B cell (primary cell): ENCODE data around the gene ZNF366. TPM values are rescaled to one million over a fixed set of nuclear protein-coding genes. Genes with fewer than 3 reads are reported as not detected.
A peak's percentile ranks its signal among the peaks of the same experiment; 100 is the strongest.

Source experiments
- ATAC-seq: fragments of 200-7000 bp; cut with Tn5 transposase; one replicate; pipeline ENCODE4 v1.10.0; 2021; ENCODE audit warnings: low read depth, mild to moderate bottlenecking, moderate number of reproducible peaks, moderate library complexity
- CTCF ChIA-PET: fragments of 350-600 bp; sonication (Branson Sonifier 250); formaldehyde crosslinking; loops from one replicate; lab custom pipeline; 2021; ENCODE audit warnings: antibody characterized with exemption, inconsistent platforms; lab: Charles Lee
- POLR2A ChIA-PET: fragments of 350-600 bp; sonication (Branson Sonifier 250); formaldehyde crosslinking; loops from one replicate; lab custom pipeline; 2021; ENCODE audit warnings: antibody characterized with exemption; lab: Charles Lee
- DNase-seq: peaks from one replicate; pipeline ENCODE4 v3.0.0; 2013
- H2AFZ ChIP-seq: 2 replicates; pipeline ENCODE4 v1.6.1; 2012; ENCODE audit warnings: mild to moderate bottlenecking, low read depth, low read length; ENCODE audit not compliant: insufficient read depth, poor library complexity, severe bottlenecking
- H3K27ac ChIP-seq, 2 donors: 1 replicate in 1 of 2; 2 replicates in 1 of 2; pipeline ENCODE4 v1.5.1; 2012 to 2013; ENCODE audit warnings: low read length in 2 of 2, mild to moderate bottlenecking in 2 of 2, moderate library complexity in 1 of 2
- H3K27me3 ChIP-seq, 4 experiments: fragments of 200-600 bp in 1 of 4; sonication (generic) in 1 of 4; replicated peaks in 1 of 4; 1 replicate in 2 of 4; 2 replicates in 2 of 4; pipeline versions ENCODE4 v1.6.1 to v1.7.0; 2013 to 2016; ENCODE audit warnings: low read length in 3 of 4, mild to moderate bottlenecking in 2 of 4, mixed read lengths in 1 of 4, moderate library complexity in 1 of 4; ENCODE audit not compliant: insufficient read depth in 4 of 4, control insufficient read depth in 3 of 4; ENCODE audit errors: control extremely low read depth in 1 of 4
- H3K36me3 ChIP-seq, 2 experiments: replicated peaks in 1 of 2; 1 replicate in 1 of 2; 2 replicates in 1 of 2; pipeline versions ENCODE4 v1.6.1 to v1.7.1; 2013; ENCODE audit warnings: low read length in 1 of 2; ENCODE audit not compliant: insufficient read depth in 2 of 2, control insufficient read depth in 1 of 2; ENCODE audit errors: control extremely low read depth in 1 of 2, extremely low read depth in 1 of 2
- H3K4me1 ChIP-seq, 2 donors: fragments of 200-600 bp in 1 of 2; sonication (generic) in 1 of 2; 1 replicate in 1 of 2; 2 replicates in 1 of 2; pipeline versions ENCODE4 v1.5.1 to v1.6.1; 2013 to 2017; ENCODE audit warnings: low read length in 2 of 2; ENCODE audit not compliant: control insufficient read depth in 2 of 2, insufficient read depth in 2 of 2
- H3K4me2 ChIP-seq: replicated peaks from 2 replicates; pipeline ENCODE3; 2012; ENCODE audit warnings: mild to moderate bottlenecking, low read depth, low read length; ENCODE audit not compliant: poor library complexity, severe bottlenecking
- H3K4me3 ChIP-seq, 5 experiments: fragments of 200-600 bp in 1 of 5; sonication (generic) in 1 of 5; 1 replicate in 3 of 5; 2 replicates in 2 of 5; pipeline versions ENCODE4 v1.5.1 to v1.7.0; 2011 to 2016; ENCODE audit warnings: low read length in 4 of 5, mild to moderate bottlenecking in 4 of 5, low read depth in 2 of 5, control low read depth in 1 of 5, moderate library complexity in 1 of 5; ENCODE audit not compliant: insufficient read depth in 1 of 5; ENCODE audit errors: control extremely low read depth in 1 of 5, extremely low read depth in 1 of 5
- H3K79me2 ChIP-seq: fragments of 200-600 bp; sonication (generic); one replicate; pipeline ENCODE4 v1.6.0; 2016; ENCODE audit warnings: low read length; ENCODE audit not compliant: control insufficient read depth, insufficient read depth
- H3K9ac ChIP-seq: fragments of 200-600 bp; sonication (generic); 2 replicates; pipeline ENCODE4 v1.6.1; 2017; ENCODE audit warnings: mild to moderate bottlenecking, low read length, moderate library complexity
- H3K9me3 ChIP-seq, 3 donors: one replicate each; pipeline versions ENCODE4 v1.6.1 to v1.7.1; 2013; ENCODE audit warnings: low read length in 2 of 3; ENCODE audit not compliant: control insufficient read depth in 2 of 3, insufficient read depth in 1 of 3; ENCODE audit errors: control extremely low read depth in 1 of 3
- H4K20me1 ChIP-seq: 2 replicates; pipeline ENCODE4 v1.6.0; 2012; ENCODE audit warnings: mild to moderate bottlenecking, low read length; ENCODE audit not compliant: insufficient read depth, control insufficient read depth, poor library complexity, severe bottlenecking
- H3K27ac Mint-ChIP-seq: one replicate; pipeline ENCODE4 v1.8.0; 2021; ENCODE audit warnings: mixed read lengths
- H3K27me3 Mint-ChIP-seq: one replicate; pipeline ENCODE4 v1.8.0; 2021; ENCODE audit warnings: mixed read lengths
- H3K4me1 Mint-ChIP-seq: one replicate; pipeline ENCODE4 v1.8.0; 2021; ENCODE audit warnings: mixed read lengths
- H3K4me3 Mint-ChIP-seq: one replicate; pipeline ENCODE4 v1.8.0; 2021; ENCODE audit warnings: mixed read lengths
- H3K9me3 Mint-ChIP-seq: one replicate; pipeline ENCODE4 v1.8.0; 2022; ENCODE audit warnings: mixed read lengths; ENCODE audit not compliant: insufficient read depth
- CTCF ChIP-seq: fragments of 200-600 bp; IDR thresholded peaks from one replicate; pipeline ENCODE4 v1.8.0; 2022; ENCODE audit warnings: antibody characterized with exemption, mild to moderate bottlenecking
- EZH2 ChIP-seq: IDR thresholded peaks from 2 replicates; pipeline ENCODE4 v1.6.1; 2012; ENCODE audit warnings: borderline replicate concordance, low read depth, mild to moderate bottlenecking, moderate library complexity, low read length; ENCODE audit not compliant: insufficient read depth, poor library complexity, severe bottlenecking
- WGBS: methylation state at CpG from one replicate; pipeline ENCODE4 v1.1.5; 2013; ENCODE audit warnings: missing lambda C conversion rate; ENCODE audit not compliant: insufficient coverage; 5-methylcytosine and 5-hydroxymethylcytosine counted together
- intact Hi-C: fragments of 100-400 bp; cut with micrococcal nuclease; formaldehyde crosslinking; loops from one replicate; pipeline ENCODE4 v1.10.0; 2022
- polyA plus RNA-seq: library from polyadenylated mRNA; depleted of rRNA; stranded (reverse); fragments of >200 nt; gene quantifications from 2 replicates; pipeline ENCODE4 v1.2.3, GENCODE V29; 2012
- total RNA-seq, 2 donors: library from RNA; stranded (reverse); fragments of 120-200 nt in 1 of 2; gene quantifications; 1 replicate in 1 of 2; 2 replicates in 1 of 2; pipeline versions ENCODE4 v1.2.3 to v1.2.4, GENCODE V29; 2013 to 2022

Gene ZNF366
- total and polyA plus RNA-seq, 2 donors (not counting 1 experiment from before 2014, with no cell fraction given): 0.03 TPM; not detected in 1

- TF ChIP-seq EZH2: no peak
- no peak for TF ChIP-seq CTCF
- no peaks in the 10 kb centered on the region for H3K27me3 ChIP-seq
- no peak for ATAC-seq
- no peak for DNase-seq
- H3K27ac Mint-ChIP-seq: no peak overlapping the region
- H3K4me1 Mint-ChIP-seq: peaks cover 33% of the 10 kb centered on the region
- H3K79me2 ChIP-seq: no peaks in the 10 kb centered on the region
- peaks cover 27 to 30% of the 10 kb centered on the region in 2 donors for H3K4me1 ChIP-seq
- no peak overlapping the region for H3K27ac ChIP-seq
- H4K20me1 ChIP-seq: no peaks in the 10 kb centered on the region
- intact Hi-C loops: no loop called here
- H2AFZ ChIP-seq: no peak overlapping the region
- no peak overlapping the region for H3K4me2 ChIP-seq
- H3K4me3 ChIP-seq: no peak overlapping the region
- no peaks in the 10 kb centered on the region for H3K27me3 Mint-ChIP-seq
- H3K9me3 Mint-ChIP-seq: no peaks in the 10 kb centered on the region
- ChIA-PET CTCF (no interaction called here), POLR2A (no interaction called here)
- no peak overlapping the region for H3K9ac ChIP-seq
- no peaks in the 10 kb centered on the region for H3K36me3 ChIP-seq
- no peak overlapping the region for H3K4me3 Mint-ChIP-seq
- WGBS: no CpG with 5 or more reads among the region's 2 CpGs
- H3K9me3 ChIP-seq: no peaks in the 10 kb centered on the region
These were observed 52.2 kb downstream of the ZNF366 start for GRCh38 chr5:72454996-72455395.

- TF ChIP-seq EZH2: no peak
- intact Hi-C loops: no loop called here
- Mint-ChIP-seq H3K27ac (no peak overlapping the region), H3K27me3 (no peaks in the 10 kb centered on the region), H3K4me3 (peak overlapping the region; percentile 16), H3K9me3 (no peaks in the 10 kb centered on the region), H3K4me1 (peaks cover 33% of the 10 kb centered on the region)
- peaks cover 27 to 30% of the 10 kb centered on the region in 2 donors for H3K4me1 ChIP-seq
- no peaks in the 10 kb centered on the region for H3K27me3 ChIP-seq
- no peak for ATAC-seq
- H3K27ac ChIP-seq: no peak overlapping the region
- no peaks in the 10 kb centered on the region for H3K79me2 ChIP-seq
- H3K36me3 ChIP-seq: no peaks in the 10 kb centered on the region
- WGBS: 83% methylated on average over 3 of the region's 4 CpGs
- ChIA-PET POLR2A (no interaction called here), CTCF (no interaction called here)
- no peak overlapping the region for H2AFZ ChIP-seq
- no peak overlapping the region for H3K4me3 ChIP-seq
- H3K9ac ChIP-seq: no peak overlapping the region
- no peaks in the 10 kb centered on the region for H3K9me3 ChIP-seq
- H3K4me2 ChIP-seq: no peak overlapping the region
- no peaks in the 10 kb centered on the region for H4K20me1 ChIP-seq
- DNase-seq: no peak
These were observed 53.9 kb downstream of the ZNF366 start for GRCh38 chr5:72453246-72453775.
